PFSK-1 (cell line): ENCODE data around the gene HIBCH.

Source experiments
- FOXP2 ChIP-seq: optimal IDR thresholded peaks from 2 replicates; pipeline ENCODE3; 2011; ENCODE audit warnings: borderline replicate concordance, control low read depth, inconsistent platforms; ENCODE audit not compliant: insufficient read depth; ENCODE audit errors: extremely low read length, extremely low read depth
- POLR2AphosphoS5 ChIP-seq: IDR thresholded peaks from 2 replicates; pipeline ENCODE4 v1.6.1; 2012; ENCODE audit warnings: low read depth, mild to moderate bottlenecking, control low read depth, low read length, moderate library complexity
- REST ChIP-seq, 2 experiments: IDR thresholded peaks; 2 replicates each; pipeline versions ENCODE4 v1.6.1 to v1.8.0; 2011 to 2012; ENCODE audit warnings: low read depth in 2 of 2, low read length in 2 of 2, control low read depth in 1 of 2, inconsistent platforms in 1 of 2, mild to moderate bottlenecking in 1 of 2, moderate library complexity in 1 of 2; ENCODE audit not compliant: insufficient read depth in 1 of 2
- SIN3A ChIP-seq: IDR thresholded peaks from 2 replicates; pipeline ENCODE4 v1.6.1; 2012; ENCODE audit warnings: mild to moderate bottlenecking, low read length, moderate library complexity, borderline replicate concordance; ENCODE audit not compliant: insufficient read depth
- TAF1 ChIP-seq: IDR thresholded peaks from 2 replicates; pipeline ENCODE4 v1.6.1; 2012; ENCODE audit warnings: low read length, control low read depth, borderline replicate concordance; ENCODE audit not compliant: insufficient read depth

HIBCH gene

DNA sequence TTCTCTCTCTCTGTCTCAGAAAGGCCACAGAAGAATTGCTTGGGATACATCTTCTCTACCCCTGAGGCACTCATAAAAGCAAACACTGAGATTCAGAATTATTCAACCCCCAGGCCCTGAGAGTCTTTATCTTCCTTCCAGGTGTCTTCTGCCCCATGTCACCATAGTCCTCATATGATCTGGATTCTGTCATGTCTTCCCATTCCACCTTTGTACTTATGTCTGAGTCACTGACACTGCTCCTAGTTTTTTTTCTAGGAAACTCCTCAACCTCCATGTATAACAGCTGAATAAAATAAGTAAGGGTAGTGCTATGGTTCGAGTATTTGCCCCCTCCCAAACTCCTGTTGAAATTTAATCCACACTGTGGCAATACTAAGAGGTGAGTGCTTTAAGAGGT is 11.6 kb downstream of the HIBCH start:
- TF ChIP-seq REST (IDR thresholded peaks at IDR 0.05; ENCODE audit: insufficient read depth in 1 of 2, low read depth in 2 of 2, low read length in 2 of 2): no peak
- TF ChIP-seq FOXP2: no peak
- TF ChIP-seq SIN3A: no peak
- TF ChIP-seq TAF1: no peak
- TF ChIP-seq POLR2AphosphoS5: no peak

DNA sequence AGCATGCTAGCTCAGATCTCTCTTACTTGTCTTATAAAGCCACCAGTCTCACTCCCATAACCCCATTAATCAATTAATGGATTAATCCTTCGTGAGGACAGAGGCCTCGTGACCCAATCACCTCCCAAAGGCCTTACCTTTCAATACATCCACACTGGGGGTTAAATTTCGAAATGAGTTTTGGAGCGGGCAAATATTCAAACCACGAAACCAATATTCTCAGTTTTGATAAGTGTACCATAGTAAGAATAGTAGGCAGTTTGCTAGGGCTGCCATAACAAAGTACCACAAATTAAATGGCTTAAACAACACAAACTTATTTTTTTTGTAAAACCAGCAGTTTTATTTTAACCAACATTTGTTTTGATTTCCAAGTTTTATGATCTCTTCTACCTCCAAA is 15.2 kb downstream of the HIBCH start:
- no peak for TF ChIP-seq TAF1
- TF ChIP-seq SIN3A: no peak
- TF ChIP-seq POLR2AphosphoS5: no peak
- TF ChIP-seq FOXP2: no peak
- TF ChIP-seq REST (IDR thresholded peaks at IDR 0.05; ENCODE audit: insufficient read depth in 1 of 2, low read depth in 2 of 2, low read length in 2 of 2): no peak

DNA sequence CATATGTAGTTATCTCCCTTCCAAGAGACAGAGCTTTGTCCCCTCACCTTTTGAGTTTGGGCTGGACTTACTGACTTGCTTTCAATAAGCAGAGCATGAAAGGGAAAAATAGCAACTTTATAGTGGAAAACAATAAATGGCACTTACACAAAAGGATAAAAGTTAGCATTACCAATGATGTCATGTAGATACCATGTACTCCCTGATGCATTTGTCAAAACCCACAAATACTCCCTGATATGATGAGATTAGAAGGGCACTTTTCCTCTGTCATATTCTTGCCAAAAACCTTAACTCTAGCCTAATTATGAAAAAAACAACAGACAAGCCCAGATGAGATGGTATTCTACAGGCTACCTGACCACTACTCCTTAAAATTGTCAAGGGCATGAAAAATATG is 16.0 kb downstream of the HIBCH start:
- TF ChIP-seq REST (IDR thresholded peaks at IDR 0.05; ENCODE audit: insufficient read depth in 1 of 2, low read depth in 2 of 2, low read length in 2 of 2) (no peak), FOXP2 (no peak), TAF1 (no peak), SIN3A (no peak), POLR2AphosphoS5 (no peak)

DNA sequence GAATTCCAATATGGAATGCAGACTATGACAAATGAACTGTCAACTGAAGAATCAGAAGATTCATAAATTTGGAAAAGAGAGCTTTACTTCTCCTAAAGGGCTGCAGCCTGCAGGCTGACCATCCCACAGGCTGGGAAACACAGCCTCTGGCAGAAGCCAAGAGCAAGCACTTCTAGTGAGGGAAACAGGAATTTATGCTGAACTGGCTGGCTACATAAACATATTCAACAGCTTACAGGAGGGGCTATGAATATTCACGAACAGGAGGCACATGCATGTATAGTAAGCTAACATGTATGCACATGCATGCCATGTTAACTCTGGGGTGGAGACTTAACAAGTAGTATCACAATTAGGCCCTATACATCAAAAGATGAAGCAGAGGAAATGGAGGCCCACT is 17.6 kb downstream of the HIBCH start:
- no peak for TF ChIP-seq REST (IDR thresholded peaks at IDR 0.05; ENCODE audit: insufficient read depth in 1 of 2, low read depth in 2 of 2, low read length in 2 of 2)
- TF ChIP-seq TAF1: no peak
- no peak for TF ChIP-seq SIN3A
- TF ChIP-seq POLR2AphosphoS5: no peak
- TF ChIP-seq FOXP2: no peak

DNA sequence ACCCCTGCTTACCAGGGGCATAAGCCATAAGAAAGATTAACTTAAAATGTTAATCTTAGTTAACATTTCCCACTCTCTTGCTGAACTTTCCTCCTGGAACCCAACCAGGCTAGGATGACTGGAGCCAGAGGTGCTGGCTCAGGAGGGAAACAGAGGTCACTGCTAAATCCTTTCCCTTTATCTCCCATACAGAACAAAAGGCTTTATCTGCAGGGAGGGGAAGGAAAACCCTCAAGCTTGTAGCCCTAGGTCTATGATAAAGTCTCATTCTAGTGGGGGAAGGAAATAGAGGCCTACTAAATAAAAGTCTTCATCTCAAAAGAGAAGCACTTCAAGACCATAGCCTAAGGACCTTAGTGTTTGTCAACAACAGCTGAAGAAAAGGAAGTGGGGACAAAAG is 18.6 kb downstream of the HIBCH start:
- TF ChIP-seq REST (IDR thresholded peaks at IDR 0.05; ENCODE audit: insufficient read depth in 1 of 2, low read depth in 2 of 2, low read length in 2 of 2) (no peak), POLR2AphosphoS5 (no peak), FOXP2 (no peak)
